Neural cell (in vitro differentiated cells): ENCODE data around the gene ELFN1. TPM values are rescaled to one million over a fixed set of nuclear protein-coding genes. Genes with fewer than 3 reads are reported as not detected.

ENCODE experiments used
- H2AFZ ChIP-seq: fragments of 200-600, 300-800 bp; sonication (generic), shearing (Covaris generic); 2 replicates; pipeline ENCODE4 v1.6.0; 2014; ENCODE audit warnings: low read depth, mild to moderate bottlenecking, antibody characterized with exemption, low read length, moderate library complexity
- H3F3A ChIP-seq: fragments of 200-600 bp; shearing (Covaris generic); 2 replicates; pipeline ENCODE4 v1.6.1; 2016; ENCODE audit warnings: mild to moderate bottlenecking, moderate library complexity, mixed read lengths, antibody characterized with exemption, low read length; ENCODE audit not compliant: insufficient read depth, poor library complexity, severe bottlenecking
- H3K27ac ChIP-seq: fragments of 200-600, 300-800 bp; sonication (generic), shearing (Covaris generic); 2 replicates; pipeline ENCODE4 v1.5.1; 2014; ENCODE audit warnings: mild to moderate bottlenecking, low read length, moderate library complexity
- H3K27me3 ChIP-seq: fragments of 300-800, 200-600 bp; sonication (generic), shearing (Covaris generic); 2 replicates; pipeline ENCODE4 v1.6.0; 2014; ENCODE audit warnings: mild to moderate bottlenecking, low read depth, low read length, moderate library complexity; ENCODE audit not compliant: insufficient read depth
- H3K36me3 ChIP-seq: fragments of 300-800, 200-600 bp; sonication (generic), shearing (Covaris generic); 2 replicates; pipeline ENCODE4 v1.5.1; 2014; ENCODE audit warnings: mild to moderate bottlenecking, antibody characterized with exemption, low read length, moderate library complexity; ENCODE audit not compliant: insufficient read depth
- H3K4me2 ChIP-seq: fragments of 300-800, 200-600 bp; sonication (generic), shearing (Covaris generic); 2 replicates; pipeline ENCODE4 v1.6.0; 2014; ENCODE audit warnings: mild to moderate bottlenecking, low read length
- H3K4me3 ChIP-seq: fragments of 300-800, 200-600 bp; sonication (generic), shearing (Covaris generic); 2 replicates; pipeline ENCODE4 v1.5.1; 2014; ENCODE audit warnings: mild to moderate bottlenecking, low read length, moderate library complexity
- H3K79me2 ChIP-seq: fragments of 200-600 bp; shearing (Covaris generic); replicated peaks from 2 replicates; pipeline ENCODE4 v1.6.0; 2014; ENCODE audit warnings: mild to moderate bottlenecking, low read length, moderate library complexity; ENCODE audit not compliant: insufficient read depth
- H3K9ac ChIP-seq: fragments of 300-800, 200-600 bp; sonication (generic), shearing (Covaris generic); 2 replicates; pipeline ENCODE4 v1.6.1; 2016; ENCODE audit warnings: mild to moderate bottlenecking, low read length, mixed read lengths
- H3K9me2 ChIP-seq: fragments of 200-600 bp; shearing (Covaris generic); 2 replicates; pipeline ENCODE4 v1.6.1; 2016; ENCODE audit warnings: mild to moderate bottlenecking, low read length, mixed read lengths; ENCODE audit not compliant: insufficient read depth
- H3K9me3 ChIP-seq: fragments of 200-600, 300-800 bp; sonication (generic), shearing (Covaris generic); 2 replicates; pipeline ENCODE4 v1.6.1; 2016; ENCODE audit warnings: mild to moderate bottlenecking, mixed run types, low read length, moderate library complexity, mixed read lengths
- H4K20me1 ChIP-seq: fragments of 200-600 bp; shearing (Covaris generic); 2 replicates; pipeline ENCODE4 v1.6.1; 2016; ENCODE audit warnings: mild to moderate bottlenecking, mixed run types; ENCODE audit not compliant: insufficient read depth
- EP300 ChIP-seq: fragments of 450-650 bp; conservative IDR thresholded peaks from 2 replicates; pipeline ENCODE4 v1.6.1; 2014; ENCODE audit warnings: antibody characterized with exemption, mild to moderate bottlenecking, moderate library complexity; ENCODE audit not compliant: poor library complexity, severe bottlenecking
- EZH2 ChIP-seq: fragments of 200-600, 300-800 bp; shearing (Covaris generic), sonication (generic); IDR thresholded peaks from 2 replicates; pipeline ENCODE4 v1.6.1; 2014; ENCODE audit warnings: antibody characterized with exemption, low read length, borderline replicate concordance, mild to moderate bottlenecking; ENCODE audit not compliant: insufficient read depth, poor library complexity, severe bottlenecking
- MXI1 ChIP-seq: fragments of 450-650 bp; conservative IDR thresholded peaks from 2 replicates; pipeline ENCODE4 v1.6.1; 2014; ENCODE audit warnings: antibody characterized with exemption, mild to moderate bottlenecking; ENCODE audit not compliant: poor library complexity, severe bottlenecking
- POLR2AphosphoS5 ChIP-seq: IDR thresholded peaks from 2 replicates; pipeline ENCODE4 v1.6.1; 2012
- RAD21 ChIP-seq: fragments of 450-650 bp; conservative IDR thresholded peaks from 2 replicates; pipeline ENCODE4 v1.6.1; 2014; ENCODE audit warnings: antibody characterized with exemption, mild to moderate bottlenecking, moderate library complexity
- SMC3 ChIP-seq: fragments of 450-650 bp; conservative IDR thresholded peaks from 2 replicates; pipeline ENCODE4 v1.6.1; 2014; ENCODE audit warnings: antibody characterized with exemption, mild to moderate bottlenecking, moderate library complexity; ENCODE audit not compliant: poor library complexity
- TAF1 ChIP-seq: IDR thresholded peaks from 2 replicates; pipeline ENCODE4 v1.6.1; 2012; ENCODE audit warnings: low read depth
- polyA plus RNA-seq: library from polyadenylated mRNA; depleted of rRNA; stranded (reverse); fragments of >200 nt; gene quantifications from 2 replicates; pipeline ENCODE4 v1.2.3, GENCODE V29; 2014
- TF ChIP-seq, protein P1 (sequence below): fragments of 450-650 bp; IDR thresholded peaks from 2 replicates; pipeline ENCODE4 v1.5.1; 2014; ENCODE audit warnings: antibody characterized with exemption, mild to moderate bottlenecking, moderate library complexity; ENCODE audit not compliant: poor library complexity, severe bottlenecking
- TF ChIP-seq, protein P2 (sequence below): IDR thresholded peaks from 2 replicates; pipeline ENCODE4 v1.6.1; 2012; ENCODE audit warnings: borderline replicate concordance

Gene ELFN1
- polyA plus RNA-seq, 1 donor from 2014 or later = 11.8 TPM

DNA sequence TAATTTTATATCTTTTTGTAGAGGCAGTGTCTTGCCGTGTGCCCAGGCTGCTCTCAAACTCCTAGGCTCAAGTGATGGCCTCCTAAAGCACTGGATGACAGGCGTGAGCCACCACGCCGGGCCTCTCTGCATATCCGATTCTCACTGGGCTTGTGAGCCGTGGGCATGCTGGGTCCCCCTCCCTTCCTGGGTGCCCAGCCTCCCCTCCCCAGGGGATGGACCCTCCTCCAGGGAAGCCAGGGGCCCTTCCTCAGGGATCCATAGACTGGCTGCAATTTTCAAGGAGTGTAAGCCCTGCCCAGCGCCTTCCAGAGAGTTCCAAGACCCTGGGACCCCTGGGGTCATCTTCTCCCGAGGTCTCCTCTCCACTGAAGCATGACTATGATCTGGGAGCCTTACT lies 23.7 kb upstream of the ELFN1 start:
- H3K27ac ChIP-seq = no peak overlapping the region
- no peaks in the 10 kb centered on the region for H4K20me1 ChIP-seq
- no peak overlapping the region for H2AFZ ChIP-seq
- H3K9me2 ChIP-seq = no peaks in the 10 kb centered on the region
- TF ChIP-seq EP300 = no peak
- no peak for TF ChIP-seq POLR2AphosphoS5
- TF ChIP-seq SMC3 = no peak
- no peak for TF ChIP-seq RAD21
- no peak for TF ChIP-seq TAF1
- TF ChIP-seq, protein P1, sequence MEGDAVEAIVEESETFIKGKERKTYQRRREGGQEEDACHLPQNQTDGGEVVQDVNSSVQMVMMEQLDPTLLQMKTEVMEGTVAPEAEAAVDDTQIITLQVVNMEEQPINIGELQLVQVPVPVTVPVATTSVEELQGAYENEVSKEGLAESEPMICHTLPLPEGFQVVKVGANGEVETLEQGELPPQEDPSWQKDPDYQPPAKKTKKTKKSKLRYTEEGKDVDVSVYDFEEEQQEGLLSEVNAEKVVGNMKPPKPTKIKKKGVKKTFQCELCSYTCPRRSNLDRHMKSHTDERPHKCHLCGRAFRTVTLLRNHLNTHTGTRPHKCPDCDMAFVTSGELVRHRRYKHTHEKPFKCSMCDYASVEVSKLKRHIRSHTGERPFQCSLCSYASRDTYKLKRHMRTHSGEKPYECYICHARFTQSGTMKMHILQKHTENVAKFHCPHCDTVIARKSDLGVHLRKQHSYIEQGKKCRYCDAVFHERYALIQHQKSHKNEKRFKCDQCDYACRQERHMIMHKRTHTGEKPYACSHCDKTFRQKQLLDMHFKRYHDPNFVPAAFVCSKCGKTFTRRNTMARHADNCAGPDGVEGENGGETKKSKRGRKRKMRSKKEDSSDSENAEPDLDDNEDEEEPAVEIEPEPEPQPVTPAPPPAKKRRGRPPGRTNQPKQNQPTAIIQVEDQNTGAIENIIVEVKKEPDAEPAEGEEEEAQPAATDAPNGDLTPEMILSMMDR = no peak
- TF ChIP-seq, protein P2, sequence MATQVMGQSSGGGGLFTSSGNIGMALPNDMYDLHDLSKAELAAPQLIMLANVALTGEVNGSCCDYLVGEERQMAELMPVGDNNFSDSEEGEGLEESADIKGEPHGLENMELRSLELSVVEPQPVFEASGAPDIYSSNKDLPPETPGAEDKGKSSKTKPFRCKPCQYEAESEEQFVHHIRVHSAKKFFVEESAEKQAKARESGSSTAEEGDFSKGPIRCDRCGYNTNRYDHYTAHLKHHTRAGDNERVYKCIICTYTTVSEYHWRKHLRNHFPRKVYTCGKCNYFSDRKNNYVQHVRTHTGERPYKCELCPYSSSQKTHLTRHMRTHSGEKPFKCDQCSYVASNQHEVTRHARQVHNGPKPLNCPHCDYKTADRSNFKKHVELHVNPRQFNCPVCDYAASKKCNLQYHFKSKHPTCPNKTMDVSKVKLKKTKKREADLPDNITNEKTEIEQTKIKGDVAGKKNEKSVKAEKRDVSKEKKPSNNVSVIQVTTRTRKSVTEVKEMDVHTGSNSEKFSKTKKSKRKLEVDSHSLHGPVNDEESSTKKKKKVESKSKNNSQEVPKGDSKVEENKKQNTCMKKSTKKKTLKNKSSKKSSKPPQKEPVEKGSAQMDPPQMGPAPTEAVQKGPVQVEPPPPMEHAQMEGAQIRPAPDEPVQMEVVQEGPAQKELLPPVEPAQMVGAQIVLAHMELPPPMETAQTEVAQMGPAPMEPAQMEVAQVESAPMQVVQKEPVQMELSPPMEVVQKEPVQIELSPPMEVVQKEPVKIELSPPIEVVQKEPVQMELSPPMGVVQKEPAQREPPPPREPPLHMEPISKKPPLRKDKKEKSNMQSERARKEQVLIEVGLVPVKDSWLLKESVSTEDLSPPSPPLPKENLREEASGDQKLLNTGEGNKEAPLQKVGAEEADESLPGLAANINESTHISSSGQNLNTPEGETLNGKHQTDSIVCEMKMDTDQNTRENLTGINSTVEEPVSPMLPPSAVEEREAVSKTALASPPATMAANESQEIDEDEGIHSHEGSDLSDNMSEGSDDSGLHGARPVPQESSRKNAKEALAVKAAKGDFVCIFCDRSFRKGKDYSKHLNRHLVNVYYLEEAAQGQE = no peak
- TF ChIP-seq MXI1 = no peak
- H3K9me3 ChIP-seq = no peaks in the 10 kb centered on the region
- H3K4me3 ChIP-seq = no peak overlapping the region
- no peak overlapping the region for H3K9ac ChIP-seq
- H3K27me3 ChIP-seq = no peaks in the 10 kb centered on the region
- H3F3A ChIP-seq = no peaks in the 10 kb centered on the region
- H3K36me3 ChIP-seq = no peaks in the 10 kb centered on the region
- no peak overlapping the region for H3K4me2 ChIP-seq
- no peaks in the 10 kb centered on the region for H3K79me2 ChIP-seq

- peak overlapping the region; percentile 51 for H3K27ac ChIP-seq
- no peaks in the 10 kb centered on the region for H3K27me3 ChIP-seq
- H2AFZ ChIP-seq = no peak overlapping the region
- H3K4me3 ChIP-seq = no peak overlapping the region
- no peaks in the 10 kb centered on the region for H3K9me3 ChIP-seq
- H3F3A ChIP-seq = no peaks in the 10 kb centered on the region
- TF ChIP-seq, protein P2 = no peak
- TF ChIP-seq SMC3 (no peak), POLR2AphosphoS5 (no peak), EZH2 (no peak), MXI1 (no peak), TAF1 (no peak), RAD21 (no peak), EP300 (no peak)
- TF ChIP-seq, protein P1 = no peak
- H3K9me2 ChIP-seq = no peaks in the 10 kb centered on the region
- no peaks in the 10 kb centered on the region for H4K20me1 ChIP-seq
- peak overlapping the region; percentile 43 for H3K9ac ChIP-seq
- no peaks in the 10 kb centered on the region for H3K36me3 ChIP-seq
- H3K79me2 ChIP-seq = no peaks in the 10 kb centered on the region
- H3K4me2 ChIP-seq = no peak overlapping the region
Observed at GRCh38 chr7:1646957-1647891, 22.9 kb upstream of the ELFN1 start.
